Heart left ventricle (tissue), 16 donors: ENCODE measurements around the gene SKOR1. TPM values are rescaled to one million over a fixed set of nuclear protein-coding genes. Genes with fewer than 3 reads are reported as not detected.

ENCODE experiments used
- ATAC-seq, 4 donors: fragments of 200-7000 bp; cut with Tn5 transposase; one replicate each; pipeline ENCODE4 v1.9.1; 2020 to 2022; ENCODE audit warnings: moderate library complexity in 4 of 4, mild to moderate bottlenecking in 3 of 4, moderate number of reproducible peaks in 1 of 4
- DNase-seq, 5 donors: peaks; one replicate each; pipeline ENCODE4 v3.0.0-alpha.2; 2020
- H3K27ac ChIP-seq, 12 donors: fragments of 200-600 bp; sonication (generic) in 4 of 12; one replicate each; pipeline versions ENCODE4 v1.5.0 to v1.8.0; 2016 to 2022; ENCODE audit warnings: mild to moderate bottlenecking in 2 of 12
- H3K27me3 ChIP-seq, 9 donors: fragments of 200-600 bp; sonication (generic) in 2 of 9; one replicate each; pipeline versions ENCODE4 v1.5.1 to v1.8.0; 2016 to 2022; ENCODE audit warnings: mild to moderate bottlenecking in 3 of 9
- H3K36me3 ChIP-seq, 9 donors: fragments of 200-600 bp; sonication (generic) in 2 of 9; one replicate each; pipeline versions ENCODE4 v1.5.0 to v1.8.0; 2018 to 2022; ENCODE audit warnings: mild to moderate bottlenecking in 2 of 9
- H3K4me1 ChIP-seq, 12 donors: fragments of 200-600 bp; sonication (generic) in 4 of 12; one replicate each; pipeline versions ENCODE4 v1.5.0 to v1.8.0; 2016 to 2022; ENCODE audit warnings: mild to moderate bottlenecking in 3 of 12
- H3K4me3 ChIP-seq, 12 donors: fragments of 200-600 bp; sonication (generic) in 4 of 12; one replicate each; pipeline versions ENCODE4 v1.5.0 to v1.8.0; 2017 to 2022; ENCODE audit warnings: mild to moderate bottlenecking in 9 of 12, moderate library complexity in 4 of 12
- H3K9me3 ChIP-seq, 12 donors: fragments of 200-600 bp; sonication (generic) in 4 of 12; one replicate each; pipeline versions ENCODE4 v1.5.0 to v1.8.0; 2016 to 2022; ENCODE audit warnings: mild to moderate bottlenecking in 1 of 12
- CTCF ChIP-seq, 12 donors: fragments of 200-600 bp; sonication (generic) in 4 of 12; IDR thresholded peaks; one replicate each; pipeline versions ENCODE4 v1.5.0 to v1.8.0; 2018 to 2022; ENCODE audit warnings: antibody characterized with exemption in 12 of 12, mild to moderate bottlenecking in 5 of 12
- POLR2A ChIP-seq, 2 donors: fragments of 450-650 bp; IDR thresholded peaks; one replicate each; pipeline ENCODE4 v1.6.1; 2017; ENCODE audit warnings: antibody characterized with exemption in 2 of 2, mild to moderate bottlenecking in 2 of 2, moderate library complexity in 2 of 2
- WGBS, 4 donors: extraction: QIAGEN DNeasy Blood & Tissue Kit in 2 of 4; methylation state at CpG; one replicate each; pipeline versions ENCODE4 v1.1.5 to v1.1.7; 2013 to 2018; 5-methylcytosine and 5-hydroxymethylcytosine counted together
- intact Hi-C, 10 donors: fragments of 100-400 bp; cut with DNase I; formaldehyde crosslinking; loops; one replicate each; pipeline versions ENCODE4 v1.11.1 to v1.14.2; 2022
- polyA plus RNA-seq, 2 donors: library from polyadenylated mRNA; stranded (reverse); fragments of 200-250 nt; gene quantifications; one replicate each; pipeline ENCODE4 v1.2.3, GENCODE V29; 2013
- total RNA-seq, 9 donors: library from RNA; depleted of rRNA in 2 of 9; stranded (reverse); fragments of >200 nt in 2 of 9; fragmentation: NEBNext Ultra II Directional in 3 of 9; extraction: Animal tissue kit (Norgen Biotek cat#: 25700) in 3 of 9; gene quantifications; one replicate each; pipeline versions ENCODE4 v1.1.0 to v1.2.4, GENCODE V29; 2016 to 2023
- donor health status: ischemic (EF 13 %, LVEDD 7.1; RV severe dilation, severe dysfunction).
- donor health status: healthy with polysubstance abuse.
- donor health status: DM: no; HTN: yes; CAD: no.
- donor health status: DM: no; HTN: no; CAD: no.
- donor health status: ischemic (EF 25% LVEDD 6.9; RV normal size, moderate dysfunction).
- donor health status: ischemic (EF 25% LVEDD 5.7; RV mildly dilated, moderate dysfunction).
- donor health status: healthy.
- donor health status: DM: yes; HTN: yes; CAD: no.
- donor health status: ischemic (EF 35%, LVEDD 5.7; RV mildly dilated, moderate dysfunction).
- donor health status: nonischemic (EF 11% LVEDD 7.7; RV severe dilation, severe dysfunction).
- donor health status: DM: yes; HTN: yes; CAD: no.
- donor health status: PGD.
- donor health status: ischemic (EF 29% LVEDD 5.4; RV normal size, mild dysfunction).
- donor health status: nonischemic (EF 23%, LVEDD 6.1; RV moderate dilation, normal function).

SKOR1 gene
- total and polyA plus RNA-seq, 11 donors, result 0.07 to 0.27 (median 0.19) TPM; not detected in 2

DNA sequence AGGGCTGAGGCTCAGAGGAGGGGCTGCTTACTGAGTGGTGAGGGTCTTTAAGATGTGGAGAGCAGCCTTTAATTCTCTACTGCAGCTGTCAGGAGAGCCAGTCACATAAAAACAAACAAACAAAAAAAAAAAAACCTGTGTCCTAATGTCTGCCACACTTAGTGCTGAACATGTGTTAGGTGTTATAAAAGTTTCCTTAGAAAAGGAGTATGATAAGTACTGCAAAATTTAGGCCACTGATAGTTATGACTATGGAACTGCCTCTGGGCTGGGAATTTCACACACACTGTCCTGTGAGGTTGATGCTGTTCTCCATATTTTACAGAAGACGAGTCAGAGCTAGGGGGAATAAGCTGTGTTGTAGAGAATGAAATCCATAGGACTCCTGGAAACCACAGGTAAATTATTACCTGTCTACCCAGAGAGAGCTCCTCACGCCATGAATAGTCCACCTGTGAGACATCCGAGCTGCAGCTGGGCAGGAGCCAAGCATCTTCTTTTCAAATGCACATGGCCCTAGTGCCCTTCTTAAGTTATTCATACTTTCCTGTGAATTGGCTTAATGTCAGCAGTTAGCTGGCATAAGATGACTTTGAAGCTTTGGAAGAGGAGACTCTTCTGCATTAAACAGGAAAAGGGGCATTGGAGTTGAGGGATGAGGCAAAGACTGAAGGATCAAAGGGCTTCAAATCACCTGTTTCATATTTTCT lies 34.5 kb upstream of the SKOR1 start:
- no peak for DNase-seq
- no peak for ATAC-seq
- peaks cover 0 to 20% (median 0%) of the 10 kb centered on the region in 12 donors for H3K9me3 ChIP-seq
- intact Hi-C loops, result no loop called here
- no peak overlapping the region for H3K4me3 ChIP-seq
- WGBS, 4 donors, result 94 to 98% (median 95%) methylated on average over 3 of the region's 3 CpGs
- no peaks in the 10 kb centered on the region for H3K27me3 ChIP-seq
- no peaks in the 10 kb centered on the region for H3K4me1 ChIP-seq
- no peak for TF ChIP-seq CTCF (IDR thresholded peaks at IDR 0.05)
- TF ChIP-seq POLR2A (IDR thresholded peaks at IDR 0.05), result no peak
- H3K27ac ChIP-seq, result no peak overlapping the region
- H3K36me3 ChIP-seq, result no peaks in the 10 kb centered on the region

- ATAC-seq (no peak), DNase-seq (no peak)
- Histone ChIP-seq H3K27ac (no peak overlapping the region), H3K4me1 (peaks cover 0 to 11% (median under 1%) of the 10 kb centered on the region in 12 donors), H3K9me3 (peaks cover 0 to 21% (median 0%) of the 10 kb centered on the region in 12 donors), H3K4me3 (no peak overlapping the region), H3K36me3 (no peaks in the 10 kb centered on the region), H3K27me3 (no peaks in the 10 kb centered on the region)
- no peak for TF ChIP-seq CTCF (IDR thresholded peaks at IDR 0.05)
- no peak for TF ChIP-seq POLR2A (IDR thresholded peaks at IDR 0.05)
- intact Hi-C loops, result no loop called here
- 84 to 96% (median 92%) methylated on average over 8 of the region's 8 CpGs for WGBS, 4 donors
These were observed 32.9 kb upstream of the SKOR1 start for GRCh38 chr15:67792250-67792942.

DNA sequence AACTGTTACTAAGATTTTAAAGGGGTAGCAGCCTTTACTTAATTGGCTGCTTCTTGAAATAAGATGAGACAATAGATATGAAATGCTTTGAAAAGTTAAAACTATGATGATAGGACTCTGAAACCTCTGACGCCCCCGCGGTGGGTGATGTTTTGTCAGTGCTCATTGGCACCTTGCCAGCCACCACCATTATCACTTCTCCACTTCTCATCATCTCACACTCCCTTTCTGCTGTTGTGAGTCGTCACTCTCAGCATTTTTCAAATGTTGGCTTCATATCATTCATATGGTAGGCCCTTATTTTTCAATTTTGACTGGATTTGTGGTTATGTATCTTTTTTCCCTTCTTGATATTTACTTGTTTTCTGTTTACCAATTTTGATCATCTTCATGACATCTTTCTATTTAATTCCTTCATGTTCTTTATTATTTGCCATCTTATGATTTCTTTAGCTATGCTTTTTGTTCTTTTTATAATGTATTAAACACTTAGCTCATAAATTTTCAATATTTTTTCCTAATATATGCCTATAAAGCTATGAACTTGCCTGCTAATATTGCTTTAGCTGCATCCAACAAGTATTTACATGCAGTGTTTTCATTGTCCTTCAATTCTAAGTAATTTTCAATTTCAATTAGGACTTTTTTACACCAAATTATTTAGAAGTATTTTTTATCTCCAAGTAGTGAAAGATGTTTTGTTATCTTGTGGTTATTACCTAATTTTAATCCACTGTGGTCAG lies 30.3 kb upstream of the SKOR1 start:
- H3K4me1 ChIP-seq, result peaks cover 0 to 11% (median 1%) of the 10 kb centered on the region in 12 donors
- ATAC-seq (no peak), DNase-seq (no peak)
- H3K9me3 ChIP-seq, result peaks cover 0 to 21% (median 0%) of the 10 kb centered on the region in 12 donors
- H3K36me3 ChIP-seq, result no peaks in the 10 kb centered on the region
- H3K4me3 ChIP-seq, result no peak overlapping the region
- intact Hi-C loops, result no loop called here
- WGBS, 4 donors, result 69 to 77% (median 73%) methylated on average over 4 of the region's 4 CpGs
- no peaks in the 10 kb centered on the region for H3K27me3 ChIP-seq
- no peak overlapping the region for H3K27ac ChIP-seq
- TF ChIP-seq CTCF (IDR thresholded peaks at IDR 0.05), result no peak
- no peak for TF ChIP-seq POLR2A (IDR thresholded peaks at IDR 0.05)
